GM23248 (cell line): ENCODE data around the gene NAP1L5.

Experiments
- EZH2 ChIP-seq: fragments of 200-600 bp; sonication (generic); IDR thresholded peaks from 2 replicates; pipeline ENCODE4 v1.6.1; 2018; ENCODE audit warnings: antibody characterized with exemption, mild to moderate bottlenecking; ENCODE audit not compliant: insufficient read depth, poor library complexity, severe bottlenecking
- EZH2phosphoT487 ChIP-seq: fragments of 200-600 bp; sonication (generic); IDR thresholded peaks from 2 replicates; pipeline ENCODE4 v1.6.1; 2018; ENCODE audit warnings: antibody characterized with exemption, moderate library complexity, mild to moderate bottlenecking, low read depth; ENCODE audit not compliant: insufficient read depth

DNA sequence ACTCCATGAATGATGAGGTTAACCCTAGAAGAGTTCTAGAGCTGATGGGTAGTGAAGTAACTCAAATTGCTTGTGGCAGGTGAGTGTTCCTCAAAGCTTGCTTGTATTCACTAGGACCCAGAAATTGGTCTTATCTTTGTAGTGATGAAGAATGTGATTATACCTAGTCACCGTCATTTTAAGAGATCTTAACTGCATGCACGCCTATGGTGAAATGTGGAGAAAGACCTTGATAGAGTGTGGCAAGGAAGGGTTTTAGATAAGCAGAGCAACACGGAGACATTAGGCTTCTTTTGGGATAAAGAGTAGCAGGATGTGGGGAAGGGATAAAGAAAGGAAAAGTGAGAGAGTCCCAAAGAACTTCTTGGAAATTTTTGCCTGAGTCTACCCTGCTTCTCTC is 42.4 kb downstream of the NAP1L5 start:
- TF ChIP-seq EZH2 = no peak
- TF ChIP-seq EZH2phosphoT487 = no peak
